ENCODE results near the gene PTPDC1. TPM values are rescaled to one million over a fixed set of nuclear protein-coding genes. Genes with fewer than 3 reads are reported as not detected.

The PTPDC1 gene
- total RNA-seq, 1 experiment from 2014 or later: 5.4 TPM

DNA sequence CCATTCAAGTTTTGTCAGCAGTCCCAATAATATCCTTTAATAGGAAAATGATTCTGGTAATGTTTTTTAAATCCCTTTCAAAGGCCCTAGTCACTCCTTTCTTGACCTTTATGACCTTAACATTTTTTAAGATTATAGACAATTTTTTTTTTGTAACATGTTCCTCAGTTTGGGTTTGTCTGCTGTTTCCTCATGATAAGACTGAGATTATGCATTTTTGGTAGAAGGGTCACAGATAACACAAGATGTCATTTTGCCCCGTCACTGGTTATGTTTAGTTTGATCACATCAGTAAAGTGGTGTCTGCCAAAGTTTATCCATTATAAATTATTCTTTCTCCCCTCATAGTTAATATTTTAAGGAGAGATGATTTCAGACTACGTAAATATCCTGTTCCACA is 16.0 kb upstream of the PTPDC1 start:
- H4K20me1 ChIP-seq (ENCODE audit: low read length): no peaks in the 10 kb centered on the region
- no peaks in the 10 kb centered on the region for H3K27me3 ChIP-seq (ENCODE audit: low read length)
- CTCF ChIA-PET: no interaction called here
- no peaks in the 10 kb centered on the region for H3F3A ChIP-seq (ENCODE audit: low read length, unreplicated experiment)
- no peak for DNase-seq
- H3K9me2 ChIP-seq (replicated peaks; ENCODE audit: low read length): no peaks in the 10 kb centered on the region
- H3K79me2 ChIP-seq (ENCODE audit: low read length): no peaks in the 10 kb centered on the region
- no peak overlapping the region for H3K27ac ChIP-seq (ENCODE audit: low read length)
- intact Hi-C loops (cut with micrococcal nuclease): no loop called here
- H3K4me3 ChIP-seq (ENCODE audit: low read length): no peak overlapping the region
- H3K9ac ChIP-seq (ENCODE audit: low read length): no peak overlapping the region
- H3K36me3 ChIP-seq (ENCODE audit: low read depth, low read length): no peaks in the 10 kb centered on the region
- H2AFZ ChIP-seq (ENCODE audit: low read length): no peak overlapping the region
- H3K4me2 ChIP-seq (ENCODE audit: low read length): no peak overlapping the region
- H3K4me1 ChIP-seq (ENCODE audit: insufficient read depth, low read length): no peaks in the 10 kb centered on the region
- no peaks in the 10 kb centered on the region for H3K9me3 ChIP-seq (ENCODE audit: low read length)
- BruUV-seq (replicated peaks): no TSS peak
- ATAC-seq: no peak
- POLR2A ChIA-PET (ENCODE audit: unreplicated experiment): no interaction called here
- TF ChIP-seq EZH2 (IDR thresholded peaks at IDR 0.05; ENCODE audit: low read length, unreplicated experiment): no peak

DNA sequence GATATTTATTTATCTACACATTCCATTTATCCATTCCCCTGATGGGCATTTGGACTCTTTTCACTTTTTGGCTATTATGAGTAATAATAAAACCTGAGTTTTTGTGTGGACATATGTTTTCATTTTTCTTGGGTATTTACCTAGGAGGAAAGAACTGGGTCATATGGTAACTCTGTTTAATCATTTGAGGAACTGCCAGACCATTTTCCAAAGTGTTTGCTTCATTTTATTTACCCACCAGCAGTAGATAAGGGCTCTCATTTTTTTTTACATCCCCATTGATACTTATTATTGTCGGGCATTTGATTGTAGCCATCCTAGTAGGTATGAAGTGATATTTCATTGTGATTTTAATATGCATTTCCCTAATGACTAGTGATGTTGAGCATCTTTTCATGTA is 7.7 kb upstream of the PTPDC1 start:
- no peaks in the 10 kb centered on the region for H3K79me2 ChIP-seq (ENCODE audit: low read length)
- BruUV-seq (replicated peaks): no TSS peak
- intact Hi-C loops (cut with micrococcal nuclease): no loop called here
- TF ChIP-seq EZH2phosphoT487 (IDR thresholded peaks at IDR 0.05; ENCODE audit: borderline replicate concordance, low read length) (no peak), EZH2 (IDR thresholded peaks at IDR 0.05; ENCODE audit: low read length, unreplicated experiment) (no peak)
- TF ChIP-seq, protein P1, sequence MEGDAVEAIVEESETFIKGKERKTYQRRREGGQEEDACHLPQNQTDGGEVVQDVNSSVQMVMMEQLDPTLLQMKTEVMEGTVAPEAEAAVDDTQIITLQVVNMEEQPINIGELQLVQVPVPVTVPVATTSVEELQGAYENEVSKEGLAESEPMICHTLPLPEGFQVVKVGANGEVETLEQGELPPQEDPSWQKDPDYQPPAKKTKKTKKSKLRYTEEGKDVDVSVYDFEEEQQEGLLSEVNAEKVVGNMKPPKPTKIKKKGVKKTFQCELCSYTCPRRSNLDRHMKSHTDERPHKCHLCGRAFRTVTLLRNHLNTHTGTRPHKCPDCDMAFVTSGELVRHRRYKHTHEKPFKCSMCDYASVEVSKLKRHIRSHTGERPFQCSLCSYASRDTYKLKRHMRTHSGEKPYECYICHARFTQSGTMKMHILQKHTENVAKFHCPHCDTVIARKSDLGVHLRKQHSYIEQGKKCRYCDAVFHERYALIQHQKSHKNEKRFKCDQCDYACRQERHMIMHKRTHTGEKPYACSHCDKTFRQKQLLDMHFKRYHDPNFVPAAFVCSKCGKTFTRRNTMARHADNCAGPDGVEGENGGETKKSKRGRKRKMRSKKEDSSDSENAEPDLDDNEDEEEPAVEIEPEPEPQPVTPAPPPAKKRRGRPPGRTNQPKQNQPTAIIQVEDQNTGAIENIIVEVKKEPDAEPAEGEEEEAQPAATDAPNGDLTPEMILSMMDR (conservative IDR thresholded peaks at IDR 0.05; ENCODE audit: low read depth, low read length): no peak
- H3K4me3 ChIP-seq (ENCODE audit: low read length): no peak overlapping the region
- no peak overlapping the region for H3K4me2 ChIP-seq (ENCODE audit: low read length)
- H2AFZ ChIP-seq (ENCODE audit: low read length): no peak overlapping the region
- no peak overlapping the region for H3K27ac ChIP-seq (ENCODE audit: low read length)
- no peaks in the 10 kb centered on the region for H3K4me1 ChIP-seq (ENCODE audit: insufficient read depth, low read length)
- H3K9ac ChIP-seq (ENCODE audit: low read length): no peak overlapping the region
- H3F3A ChIP-seq (ENCODE audit: low read length, unreplicated experiment): no peaks in the 10 kb centered on the region
- H4K20me1 ChIP-seq (ENCODE audit: low read length): no peaks in the 10 kb centered on the region
- POLR2A ChIA-PET (ENCODE audit: unreplicated experiment): no interaction called here
- H3K9me3 ChIP-seq (ENCODE audit: low read length): no peaks in the 10 kb centered on the region
- DNase-seq (no peak), ATAC-seq (no peak)
- no peaks in the 10 kb centered on the region for H3K36me3 ChIP-seq (ENCODE audit: low read depth, low read length)
- CTCF ChIA-PET: no interaction called here
- no peaks in the 10 kb centered on the region for H3K9me2 ChIP-seq (replicated peaks; ENCODE audit: low read length)
- no peaks in the 10 kb centered on the region for H3K27me3 ChIP-seq (ENCODE audit: low read length)

DNA sequence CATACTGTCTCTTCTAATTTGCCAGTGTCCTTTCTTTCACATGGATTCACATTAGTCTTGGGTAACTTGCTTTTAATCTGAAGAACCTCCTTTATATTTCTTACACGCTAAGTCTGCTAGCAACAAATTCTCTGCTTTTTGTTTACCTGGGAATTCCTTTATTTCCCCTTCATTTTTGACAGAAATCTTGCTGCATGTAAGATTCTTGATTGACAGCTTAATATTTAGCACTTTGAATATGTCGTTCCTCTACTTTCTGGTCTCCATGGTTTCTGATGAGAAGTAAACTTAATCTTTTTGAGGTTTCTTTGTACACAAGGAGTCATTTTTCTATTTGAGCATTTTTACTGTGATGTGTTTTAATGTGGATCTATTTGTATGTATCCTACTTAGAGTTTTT is 6.2 kb upstream of the PTPDC1 start:
- TF ChIP-seq EZH2phosphoT487 (IDR thresholded peaks at IDR 0.05; ENCODE audit: borderline replicate concordance, low read length): no peak
- TF ChIP-seq EZH2 (IDR thresholded peaks at IDR 0.05; ENCODE audit: low read length, unreplicated experiment): no peak
- TF ChIP-seq, protein P1 (conservative IDR thresholded peaks at IDR 0.05; ENCODE audit: low read depth, low read length): no peak
- Histone ChIP-seq H4K20me1 (ENCODE audit: low read length) (no peaks in the 10 kb centered on the region), H3K27me3 (ENCODE audit: low read length) (no peaks in the 10 kb centered on the region), H3K4me3 (ENCODE audit: low read length) (no peak overlapping the region), H3K4me1 (ENCODE audit: insufficient read depth, low read length) (no peaks in the 10 kb centered on the region), H2AFZ (ENCODE audit: low read length) (no peak overlapping the region), H3K9me3 (ENCODE audit: low read length) (no peaks in the 10 kb centered on the region), H3K36me3 (ENCODE audit: low read depth, low read length) (no peaks in the 10 kb centered on the region), H3K9me2 (replicated peaks; ENCODE audit: low read length) (no peaks in the 10 kb centered on the region), H3F3A (ENCODE audit: low read length, unreplicated experiment) (no peaks in the 10 kb centered on the region), H3K4me2 (ENCODE audit: low read length) (no peak overlapping the region), H3K79me2 (ENCODE audit: low read length) (no peaks in the 10 kb centered on the region), H3K27ac (ENCODE audit: low read length) (no peak overlapping the region), H3K9ac (ENCODE audit: low read length) (no peak overlapping the region)
- DNase-seq (no peak), ATAC-seq (no peak)
- CTCF ChIA-PET: no interaction called here
- intact Hi-C loops (cut with micrococcal nuclease): no loop called here
- POLR2A ChIA-PET (ENCODE audit: unreplicated experiment): no interaction called here
- no TSS peak for BruUV-seq (replicated peaks)
